KMS-11 (cell line): Measurements from ENCODE around the gene CYP2A13.
"Not testable (repeated sequence)": the region's sequence is repeated elsewhere in the genome, so short reads cannot be mapped to it uniquely, and the experiment has no call there.

Source experiments
- H2AFZ ChIP-seq: fragments of 200-600 bp; sonication (generic); 2 replicates; pipeline ENCODE4 v1.6.1; 2016; ENCODE audit warnings: antibody characterized with exemption, mixed run types, low read depth
- H3K27ac ChIP-seq: fragments of 200-600 bp; sonication (generic); 2 replicates; pipeline ENCODE4 v1.6.1; 2016; ENCODE audit warnings: mild to moderate bottlenecking, mixed run types
- H3K27me3 ChIP-seq: fragments of 200-600 bp; sonication (generic); 2 replicates; pipeline ENCODE4 v1.6.1; 2017; ENCODE audit warnings: mild to moderate bottlenecking, low read depth, mixed run types, moderate library complexity; ENCODE audit not compliant: insufficient read depth
- H3K36me3 ChIP-seq: fragments of 200-600 bp; sonication (generic); 2 replicates; pipeline ENCODE4 v1.6.1; 2017; ENCODE audit warnings: mild to moderate bottlenecking, mixed run types; ENCODE audit not compliant: insufficient read depth
- H3K4me1 ChIP-seq: fragments of 200-600 bp; sonication (generic); 2 replicates; pipeline ENCODE4 v1.6.1; 2016; ENCODE audit warnings: mild to moderate bottlenecking, low read depth, mixed run types; ENCODE audit not compliant: poor library complexity, severe bottlenecking
- H3K4me2 ChIP-seq: fragments of 200-600 bp; sonication (generic); 2 replicates; pipeline ENCODE4 v1.7.0; 2016; ENCODE audit warnings: mild to moderate bottlenecking, mixed run types
- H3K4me3 ChIP-seq: fragments of 200-600 bp; sonication (generic); IDR thresholded peaks from 2 replicates; pipeline ENCODE4 v1.6.1; 2017; ENCODE audit warnings: low read depth, low read length, mixed read lengths; ENCODE audit not compliant: insufficient read depth
- H3K79me2 ChIP-seq: fragments of 200-600 bp; sonication (generic); 2 replicates; pipeline ENCODE4 v1.6.1; 2016; ENCODE audit warnings: low read depth, mixed run types; ENCODE audit not compliant: insufficient read depth
- H3K9ac ChIP-seq: fragments of 200-600 bp; sonication (generic); 2 replicates; pipeline ENCODE4 v1.6.1; 2016; ENCODE audit warnings: mild to moderate bottlenecking, mixed run types
- H4K20me1 ChIP-seq: fragments of 200-600 bp; sonication (generic); 2 replicates; pipeline ENCODE4 v1.6.1; 2016; ENCODE audit warnings: mild to moderate bottlenecking, mixed run types; ENCODE audit not compliant: insufficient read depth
- TF ChIP-seq, protein P1 (sequence below): fragments of 200-600 bp; sonication (generic); conservative IDR thresholded peaks from 2 replicates; pipeline ENCODE4 v1.6.1; 2017; ENCODE audit warnings: low read depth, mild to moderate bottlenecking, antibody characterized with exemption, low read length, moderate library complexity, mixed read lengths

CYP2A13 gene

DNA sequence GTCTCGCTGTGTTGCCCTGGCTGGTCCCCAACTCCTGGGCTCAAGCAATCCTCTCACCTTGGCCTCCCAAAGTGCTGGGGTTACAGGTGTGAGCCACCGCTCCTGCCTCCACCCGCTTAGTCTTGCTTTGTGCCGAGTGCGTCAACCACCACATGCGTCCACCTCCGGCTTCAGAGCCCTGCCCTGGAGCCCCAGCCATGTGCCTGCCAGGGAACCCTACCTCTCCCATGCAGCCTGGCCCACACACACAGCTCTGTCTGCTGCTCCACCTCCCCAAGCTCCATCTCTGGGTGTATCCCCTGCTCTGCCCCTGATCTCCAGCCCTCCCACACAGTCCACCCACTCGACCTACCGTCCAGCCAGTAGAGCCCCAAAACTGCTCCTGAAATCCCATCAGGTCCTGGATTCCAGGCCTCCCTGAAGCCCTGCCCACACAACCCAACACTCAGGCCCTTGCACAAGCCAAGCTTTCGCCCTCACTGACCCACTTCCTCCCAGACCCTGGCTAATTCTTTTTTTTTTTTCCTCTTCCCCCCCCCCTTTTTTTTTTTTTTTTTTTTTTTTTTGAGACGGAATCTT lies 35.6 kb downstream of the CYP2A13 start:
- H3K4me1 ChIP-seq, result peaks cover 5% of the 10 kb centered on the region
- H3K27ac ChIP-seq, result no peak overlapping the region
- H3K4me3 ChIP-seq, result no peak overlapping the region
- no peak overlapping the region for H3K4me2 ChIP-seq
- TF ChIP-seq, protein P1, sequence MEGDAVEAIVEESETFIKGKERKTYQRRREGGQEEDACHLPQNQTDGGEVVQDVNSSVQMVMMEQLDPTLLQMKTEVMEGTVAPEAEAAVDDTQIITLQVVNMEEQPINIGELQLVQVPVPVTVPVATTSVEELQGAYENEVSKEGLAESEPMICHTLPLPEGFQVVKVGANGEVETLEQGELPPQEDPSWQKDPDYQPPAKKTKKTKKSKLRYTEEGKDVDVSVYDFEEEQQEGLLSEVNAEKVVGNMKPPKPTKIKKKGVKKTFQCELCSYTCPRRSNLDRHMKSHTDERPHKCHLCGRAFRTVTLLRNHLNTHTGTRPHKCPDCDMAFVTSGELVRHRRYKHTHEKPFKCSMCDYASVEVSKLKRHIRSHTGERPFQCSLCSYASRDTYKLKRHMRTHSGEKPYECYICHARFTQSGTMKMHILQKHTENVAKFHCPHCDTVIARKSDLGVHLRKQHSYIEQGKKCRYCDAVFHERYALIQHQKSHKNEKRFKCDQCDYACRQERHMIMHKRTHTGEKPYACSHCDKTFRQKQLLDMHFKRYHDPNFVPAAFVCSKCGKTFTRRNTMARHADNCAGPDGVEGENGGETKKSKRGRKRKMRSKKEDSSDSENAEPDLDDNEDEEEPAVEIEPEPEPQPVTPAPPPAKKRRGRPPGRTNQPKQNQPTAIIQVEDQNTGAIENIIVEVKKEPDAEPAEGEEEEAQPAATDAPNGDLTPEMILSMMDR, result no peak
- H2AFZ ChIP-seq, result no peak overlapping the region
- no peaks in the 10 kb centered on the region for H3K36me3 ChIP-seq
- H3K9ac ChIP-seq, result no peak overlapping the region
- H3K27me3 ChIP-seq, result no peaks in the 10 kb centered on the region
- H3K79me2 ChIP-seq, result no peaks in the 10 kb centered on the region
- H4K20me1 ChIP-seq, result no peaks in the 10 kb centered on the region

DNA sequence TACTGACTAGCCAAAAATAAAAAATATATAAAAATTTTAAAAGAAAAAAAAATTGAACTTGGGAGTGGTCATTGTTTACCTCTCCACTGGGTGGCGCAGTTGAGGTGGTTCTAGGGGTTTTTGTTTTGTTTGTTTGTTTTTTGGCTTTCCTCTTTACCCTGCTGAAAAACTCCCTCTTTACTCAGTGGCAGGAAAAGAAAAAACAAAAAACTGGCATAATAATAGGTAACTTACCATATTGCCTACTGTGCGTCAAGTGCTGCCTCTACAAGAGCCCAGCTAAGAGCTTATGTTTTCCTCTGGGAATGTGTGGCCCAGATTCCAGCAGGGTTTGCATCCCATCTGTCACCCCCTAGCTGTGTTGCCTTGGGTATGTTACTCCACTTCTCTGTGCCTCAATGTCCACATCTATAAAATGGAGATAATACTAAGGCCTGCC lies 38.5 kb downstream of the CYP2A13 start:
- H3K27me3 ChIP-seq, H3K4me3 ChIP-seq, H3K4me1 ChIP-seq, H3K27ac ChIP-seq, H3K36me3 ChIP-seq, H4K20me1 ChIP-seq, H3K4me2 ChIP-seq, H3K79me2 ChIP-seq, H2AFZ ChIP-seq, H3K9ac ChIP-seq: not testable (repeated sequence)
- TF ChIP-seq, protein P1, result peak; percentile 80

DNA sequence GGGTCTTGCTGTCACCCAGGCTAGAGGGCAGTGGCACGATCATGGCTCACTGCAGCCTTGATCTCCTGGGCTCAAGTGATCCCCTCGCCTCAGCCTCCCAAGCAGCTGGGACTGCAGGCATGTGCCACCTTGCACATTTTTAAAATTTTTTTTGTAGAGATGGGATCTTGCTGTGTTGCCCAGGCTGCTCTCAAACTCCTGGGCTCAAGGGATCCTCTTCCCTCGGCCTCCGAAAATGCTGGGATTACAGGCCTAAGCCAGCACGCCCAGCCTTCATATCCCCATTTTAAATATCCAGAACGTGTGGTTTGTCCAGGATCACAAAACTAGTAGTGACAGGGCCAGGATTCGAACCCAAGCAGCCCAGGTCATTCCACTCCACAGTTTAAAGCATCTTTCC lies 39.1 kb downstream of the CYP2A13 start:
- H3K27me3 ChIP-seq, H3K9ac ChIP-seq, H3K79me2 ChIP-seq, H3K4me1 ChIP-seq, H3K27ac ChIP-seq, H4K20me1 ChIP-seq, H3K4me2 ChIP-seq, H3K36me3 ChIP-seq, H3K4me3 ChIP-seq: not testable (repeated sequence)
- H2AFZ ChIP-seq, result peak overlapping the region; percentile 76; the same call in 1 of the 2 replicates

DNA sequence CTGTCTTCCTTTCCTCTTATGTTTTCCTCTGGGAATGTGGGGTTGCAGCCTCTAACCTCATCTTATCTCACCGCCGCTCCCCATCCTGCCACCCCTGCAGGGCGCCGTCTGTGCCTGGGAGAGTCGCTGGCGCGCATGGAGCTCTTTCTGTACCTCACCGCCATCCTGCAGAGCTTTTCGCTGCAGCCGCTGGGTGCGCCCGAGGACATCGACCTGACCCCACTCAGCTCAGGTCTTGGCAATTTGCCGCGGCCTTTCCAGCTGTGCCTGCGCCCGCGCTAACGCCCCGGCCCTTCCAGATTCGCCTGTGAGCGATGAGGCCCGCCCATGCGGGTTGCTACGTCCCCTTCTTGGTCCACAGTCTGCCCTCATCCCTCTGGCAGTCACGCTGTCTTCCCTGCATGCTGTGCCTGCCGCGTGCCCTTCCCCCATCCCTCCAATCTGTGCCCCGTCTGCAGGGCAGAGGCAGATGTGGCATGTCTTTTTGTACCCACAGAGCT lies 39.6 kb downstream of the CYP2A13 start:
- peak overlapping the region; percentile 76 for H2AFZ ChIP-seq
- not testable (repeated sequence) for H3K9ac ChIP-seq, H3K27ac ChIP-seq, H3K27me3 ChIP-seq, H4K20me1 ChIP-seq, H3K36me3 ChIP-seq, H3K4me1 ChIP-seq, H3K4me3 ChIP-seq, H3K79me2 ChIP-seq
- peak overlapping the region; percentile 42; the same call in 1 of the 2 replicates for H3K4me2 ChIP-seq
- TF ChIP-seq, protein P1, result peak; percentile 25; the same call in 1 of the 2 replicates

DNA sequence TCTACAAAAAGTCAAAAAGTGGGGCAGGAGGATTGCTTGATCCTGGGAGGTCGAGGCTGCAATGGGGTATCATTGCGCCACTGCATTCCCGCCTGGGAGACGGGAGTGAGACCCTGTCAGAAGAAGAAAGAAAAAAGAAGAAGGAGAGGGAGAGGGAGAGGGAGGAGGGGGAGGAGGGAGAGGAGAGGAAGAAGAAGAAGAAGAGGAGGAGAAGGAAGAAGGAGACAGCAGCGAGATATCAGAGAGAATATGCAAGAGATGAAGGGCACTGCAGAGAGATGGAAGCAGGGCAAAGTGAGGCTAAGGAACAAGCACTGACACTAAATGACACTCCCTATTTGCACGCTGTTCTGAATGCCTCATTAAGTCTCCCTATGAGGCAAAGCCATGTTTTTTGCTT lies 40.4 kb downstream of the CYP2A13 start:
- H3K4me2 ChIP-seq, result no peak overlapping the region; the same call in 1 of the 2 replicates
- peaks cover 5% of the 10 kb centered on the region for H3K4me1 ChIP-seq
- H2AFZ ChIP-seq, result no peak overlapping the region; the same call in 1 of the 2 replicates
- TF ChIP-seq, protein P1, result no peak
- H3K79me2 ChIP-seq, result no peaks in the 10 kb centered on the region
- H3K36me3 ChIP-seq, result no peaks in the 10 kb centered on the region
- H3K4me3 ChIP-seq, result no peak overlapping the region
- no peaks in the 10 kb centered on the region; the same call in 1 of the 2 replicates for H3K27me3 ChIP-seq
- H3K27ac ChIP-seq, result no peak overlapping the region
- H3K9ac ChIP-seq, result no peak overlapping the region
- H4K20me1 ChIP-seq, result no peaks in the 10 kb centered on the region
